Hematopoietic multipotent progenitor cell treated with erythropoietin and hydrocortisone succinate and interleukin-3 and kit ligand, for 15 days (in vitro differentiated cells): ENCODE data around the gene SNAPC4.
"Not testable (repeated sequence)": the region's sequence is repeated elsewhere in the genome, so short reads cannot be mapped to it uniquely, and the experiment has no call there.

Source experiments
- DNase-seq: peaks from one replicate; pipeline ENCODE4 v3.0.0-alpha.2; 2015; ENCODE audit warnings: low spot score

Gene SNAPC4

GRCh38 chr9:136433849-136434579, 34.0 kb upstream of the SNAPC4 start:
- no peak for DNase-seq

DNA sequence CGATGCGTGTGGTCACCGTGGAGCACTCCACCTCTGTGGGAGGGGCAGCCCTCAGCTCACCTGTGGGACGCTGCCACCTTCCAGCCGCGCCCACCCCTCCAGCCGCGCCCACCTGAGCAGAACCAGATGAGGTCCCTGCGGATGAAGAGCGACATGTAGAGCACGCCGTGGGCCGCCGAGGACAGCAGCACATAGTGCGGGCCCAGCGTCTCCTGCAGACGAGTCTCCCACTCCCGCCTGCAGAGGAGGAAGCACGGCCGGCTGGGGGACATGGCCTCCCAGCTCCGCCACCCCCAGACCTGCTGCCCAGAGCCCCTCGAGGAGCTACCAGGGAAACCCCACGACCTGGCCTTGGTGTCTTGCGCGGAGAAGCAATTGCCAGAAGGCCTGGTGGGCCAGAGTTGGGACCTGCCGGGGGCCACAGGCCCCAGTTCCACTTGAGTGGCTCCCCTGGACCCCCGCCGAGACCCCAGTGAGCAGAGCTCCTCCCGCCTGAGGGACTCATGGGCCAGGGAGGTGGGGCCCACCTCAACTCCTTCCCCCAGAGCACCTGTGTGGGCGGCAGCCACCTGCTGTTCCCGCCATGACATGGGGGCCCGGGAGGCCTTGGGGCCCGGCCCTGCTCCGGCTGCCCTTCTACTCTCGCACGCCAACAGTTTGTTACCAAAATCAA, 33.2 kb upstream of the SNAPC4 start:
- DNase-seq, result no peak

DNA sequence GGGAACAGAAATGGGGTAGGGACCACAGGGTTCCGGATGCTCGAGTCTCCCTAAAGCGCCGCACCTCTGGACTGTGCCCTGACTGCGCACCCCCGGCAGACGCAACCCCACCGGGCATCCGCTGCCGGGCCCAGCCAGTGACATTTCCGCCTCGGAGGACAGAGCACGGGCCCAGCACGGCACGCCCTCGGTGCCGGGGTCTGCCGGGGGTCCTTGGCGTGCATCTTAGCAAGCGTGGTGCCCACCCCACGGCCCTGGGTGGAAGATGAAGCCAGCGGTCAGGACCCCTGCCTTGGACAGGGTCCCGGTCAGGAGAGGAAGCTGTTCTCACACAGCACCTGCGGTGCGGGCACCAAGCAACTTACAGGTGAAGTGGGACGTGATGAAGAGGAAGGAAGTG, 32.6 kb upstream of the SNAPC4 start:
- DNase-seq, result no peak

- no peak for DNase-seq
Measured at GRCh38 chr9:136431782-136432350, 31.9 kb upstream of the SNAPC4 start.

GRCh38 chr9:136430588-136431234, 30.7 kb upstream of the SNAPC4 start:
- no peak for DNase-seq

- no peak for DNase-seq
Measured at GRCh38 chr9:136429683-136430491, 29.9 kb upstream of the SNAPC4 start.

GRCh38 chr9:136429075-136429628, 29.2 kb upstream of the SNAPC4 start:
- no peak for DNase-seq

DNA sequence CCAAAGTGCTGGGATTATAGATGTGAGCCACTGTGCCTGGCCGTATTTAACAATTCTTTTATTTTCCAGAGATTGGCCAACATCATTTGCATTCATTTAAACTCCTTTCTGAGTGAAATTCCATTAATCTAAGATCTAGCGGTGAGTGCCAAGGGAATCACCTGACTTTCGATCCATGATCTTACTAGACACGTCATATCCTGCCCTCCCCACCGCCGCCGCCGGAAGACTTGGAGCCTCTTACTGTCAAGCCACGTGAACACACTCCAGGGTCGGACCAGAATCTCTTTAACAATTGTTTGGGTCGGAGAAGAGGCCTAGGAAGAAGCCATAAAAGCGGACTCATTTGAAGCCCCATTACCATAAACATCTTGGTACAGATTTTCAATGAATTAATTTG, 26.8 kb upstream of the SNAPC4 start:
- no peak for DNase-seq

DNA sequence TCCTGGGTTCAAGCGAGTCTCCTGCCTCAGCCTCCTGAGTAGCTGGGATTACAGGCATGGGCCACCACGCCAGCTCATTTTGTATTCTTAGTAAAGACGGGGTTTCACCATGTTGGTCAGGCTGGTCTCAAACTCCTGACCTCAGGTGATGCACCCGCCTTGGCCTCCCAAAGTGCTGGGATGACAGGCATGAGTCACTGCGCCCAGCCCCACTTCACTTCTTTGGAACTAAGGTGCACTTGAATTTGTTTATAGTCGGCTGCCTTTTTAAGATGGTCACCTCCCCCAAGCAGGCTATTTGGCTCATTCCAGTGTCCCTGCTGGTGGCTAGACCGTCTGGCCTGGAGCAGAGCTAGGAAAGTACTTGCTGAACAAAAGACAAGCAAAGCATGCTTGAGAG, 25.4 kb upstream of the SNAPC4 start:
- not testable (repeated sequence) for DNase-seq

DNA sequence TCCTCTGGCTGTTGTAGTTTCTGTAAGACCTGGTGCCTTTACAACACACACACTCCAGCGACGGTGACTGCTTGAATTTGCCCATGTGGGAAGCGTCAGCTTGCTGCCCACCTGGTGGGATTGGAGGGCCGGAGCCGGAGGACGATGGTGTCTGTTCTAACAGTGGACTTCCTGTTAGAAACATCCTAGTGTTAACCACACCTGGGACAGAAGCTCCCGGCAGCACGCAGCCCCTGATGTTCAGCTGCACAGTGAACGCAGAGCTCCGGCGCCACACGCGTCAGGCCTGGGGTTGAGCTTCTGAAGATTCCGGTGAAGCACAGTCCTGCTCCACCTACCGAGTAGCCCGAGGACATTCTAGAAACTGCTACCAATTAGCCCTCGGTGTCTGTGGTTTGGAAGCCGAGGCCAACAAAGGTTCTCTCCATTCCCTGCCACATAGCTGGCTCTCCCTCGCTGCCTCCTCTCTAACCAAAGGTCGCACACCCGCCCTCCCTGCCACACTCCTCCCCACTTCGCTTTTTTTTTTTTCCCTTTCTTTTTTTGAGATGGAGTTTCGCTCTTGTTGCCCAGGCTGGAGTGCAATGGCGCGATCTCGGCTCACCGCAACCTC, 24.9 kb upstream of the SNAPC4 start:
- no peak for DNase-seq

GRCh38 chr9:136423432-136424146, 23.6 kb upstream of the SNAPC4 start:
- DNase-seq, result no peak

DNA sequence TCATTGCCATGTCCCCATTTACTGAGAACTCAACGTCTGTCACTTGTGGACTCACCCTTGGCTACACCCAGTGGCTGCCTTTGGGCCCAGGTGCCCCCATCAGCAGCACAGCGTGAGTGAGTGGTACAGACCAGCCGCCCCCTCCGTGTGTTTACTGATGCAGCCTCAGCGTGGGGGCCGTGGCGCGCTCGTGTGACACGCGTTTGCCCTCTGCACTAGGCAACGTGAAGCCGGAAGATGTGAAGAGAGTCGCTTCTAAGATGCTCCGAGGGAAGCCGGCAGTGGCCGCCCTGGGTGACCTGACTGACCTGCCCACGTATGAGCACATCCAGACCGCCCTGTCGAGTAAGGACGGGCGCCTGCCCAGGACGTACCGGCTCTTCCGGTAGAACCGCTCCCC, 22.9 kb upstream of the SNAPC4 start:
- no peak for DNase-seq

- DNase-seq, result no peak
Measured at GRCh38 chr9:136421791-136422190, 21.8 kb upstream of the SNAPC4 start.

DNA sequence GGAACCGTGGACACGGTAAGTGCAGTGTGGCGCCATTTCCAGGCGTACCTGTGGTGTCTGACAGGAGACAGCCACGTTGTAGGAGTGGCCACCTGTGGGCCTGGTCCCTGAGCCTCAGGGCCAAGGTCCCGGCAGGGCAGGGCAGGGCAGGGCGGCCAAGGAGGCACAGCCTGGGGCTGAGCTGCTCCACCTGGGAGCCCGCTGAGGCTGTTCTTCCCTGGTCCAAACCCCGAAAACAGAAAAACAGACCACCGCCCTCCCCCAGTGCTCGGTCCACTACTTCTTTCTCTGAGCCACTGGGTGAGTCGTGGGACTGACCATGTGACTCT, 19.1 kb upstream of the SNAPC4 start:
- DNase-seq, result no peak

GRCh38 chr9:136418182-136419091, 18.5 kb upstream of the SNAPC4 start:
- DNase-seq, result no peak

DNA sequence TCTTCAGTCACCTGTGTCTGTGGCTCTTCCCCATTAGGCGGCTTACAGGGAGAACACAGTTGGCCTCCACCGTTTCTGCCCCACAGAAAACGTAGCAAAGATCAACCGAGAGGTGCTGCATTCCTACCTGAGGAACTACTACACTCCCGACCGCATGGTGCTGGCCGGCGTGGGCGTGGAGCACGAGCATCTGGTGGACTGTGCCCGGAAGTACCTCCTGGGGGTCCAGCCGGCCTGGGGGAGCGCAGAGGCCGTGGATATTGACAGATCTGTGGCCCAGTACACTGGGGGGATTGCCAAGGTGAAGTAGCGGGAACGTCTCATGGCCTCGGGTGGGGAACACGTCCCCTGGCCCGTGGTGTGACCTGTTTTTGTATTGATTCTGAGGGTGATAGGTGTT, 16.9 kb upstream of the SNAPC4 start:
- no peak for DNase-seq

DNA sequence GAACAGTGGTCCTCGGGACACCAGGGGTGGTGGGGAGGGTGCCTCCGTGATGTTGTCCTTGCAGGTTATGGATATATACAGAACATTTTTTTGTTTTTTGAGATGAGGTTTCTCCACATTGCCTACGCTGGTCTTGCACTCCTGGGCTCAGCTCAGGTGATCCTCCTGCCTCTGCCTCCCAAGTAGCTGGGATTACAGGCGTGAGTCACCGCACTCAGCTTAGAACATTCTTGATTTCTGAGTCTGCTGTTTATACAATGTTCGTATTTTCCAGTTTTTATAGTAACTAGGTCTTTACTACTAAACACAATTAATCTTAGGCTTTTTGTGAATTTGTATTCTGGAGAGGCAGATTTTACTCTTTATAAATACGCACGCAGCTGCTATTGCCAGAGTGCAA, 16.5 kb upstream of the SNAPC4 start:
- DNase-seq, result no peak

- no peak for DNase-seq
Measured at GRCh38 chr9:136412962-136413361, 13.0 kb upstream of the SNAPC4 start.

GRCh38 chr9:136411378-136411777, 11.4 kb upstream of the SNAPC4 start:
- peak; percentile 23 for DNase-seq
